ENCODE measurements around the gene TARDBP. TPM values are rescaled to one million over a fixed set of nuclear protein-coding genes. Genes with fewer than 3 reads are reported as not detected.
"Not testable (repeated sequence)": the region's sequence is repeated elsewhere in the genome, so short reads cannot be mapped to it uniquely, and the experiment has no call there.

Gene TARDBP
- total and polyA plus RNA-seq, 2 experiments from 2014 or later, result 204 to 313 TPM

DNA sequence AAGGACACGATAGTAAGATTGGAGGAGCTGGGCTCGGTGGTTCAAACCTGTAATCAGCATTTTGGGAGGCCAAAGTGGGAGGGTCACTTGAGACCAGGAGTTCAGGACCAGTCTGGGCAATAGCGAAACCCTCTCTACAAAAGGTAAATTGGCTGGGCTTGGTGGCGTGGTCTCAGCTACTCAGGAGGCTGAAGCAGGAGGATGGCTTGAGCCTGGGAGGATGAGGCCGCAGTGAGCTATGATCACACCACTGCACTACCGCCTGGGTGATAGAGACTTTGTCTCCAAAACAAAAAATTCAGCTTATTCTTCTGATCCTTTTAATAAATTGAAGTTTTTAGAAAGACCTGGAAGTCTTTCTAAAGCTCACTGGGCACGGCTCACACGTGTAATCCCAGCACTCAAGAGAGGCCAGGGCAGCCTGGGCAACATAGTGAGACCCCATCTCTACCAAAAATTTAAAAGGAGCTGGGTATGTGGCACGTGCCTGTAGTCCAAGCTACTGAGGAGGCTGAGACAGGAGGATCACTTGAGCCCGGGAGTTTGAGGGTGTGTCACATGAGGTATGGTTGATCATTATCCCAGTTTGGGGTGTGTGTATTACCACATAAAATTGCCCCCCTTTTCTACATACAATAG lies 19.3 kb downstream of the TARDBP start (continued):
- TF ChIP-seq ZNF331 (CRISPR knock-in tag; IDR thresholded peaks at IDR 0.05; ENCODE audit: low read depth) (no peak), CREB1 (CRISPR knock-in tag; IDR thresholded peaks at IDR 0.05; ENCODE audit: low read depth) (no peak), STAT1 (IDR thresholded peaks at IDR 0.05; ENCODE audit: unreplicated experiment) (no peak), POLR2AphosphoS5 (IDR thresholded peaks at IDR 0.05; ENCODE audit: low read depth) (no peak), EZH2 (IDR thresholded peaks at IDR 0.05; ENCODE audit: low read depth, unreplicated experiment) (no peak), ZNF462 (CRISPR knock-in tag; IDR thresholded peaks at IDR 0.05) (no peak)

GRCh38 chr1:11037019-11037739 lies 24.7 kb downstream of the TARDBP start:
- not testable (repeated sequence) for H3F3A ChIP-seq (replicated peaks; ENCODE audit: low read depth); H3K4me1 ChIP-seq (ENCODE audit: insufficient read depth); H3K4me3 Mint-ChIP-seq; ATAC-seq; H3K36me3 Mint-ChIP-seq (ENCODE audit: low read depth); H3K27ac Mint-ChIP-seq; H4K20me1 ChIP-seq (replicated peaks; ENCODE audit: insufficient read depth); H3K9me2 ChIP-seq (ENCODE audit: insufficient read depth); H3K79me2 ChIP-seq (replicated peaks; ENCODE audit: insufficient read depth); H3K4me2 ChIP-seq; H3K4me1 Mint-ChIP-seq; H2AFZ ChIP-seq; H3K27me3 Mint-ChIP-seq (ENCODE audit: insufficient read depth, low read depth, poor library complexity); H3K27ac ChIP-seq (ENCODE audit: low read depth); DNase-seq (ENCODE audit: low spot score); H3K27me3 ChIP-seq (ENCODE audit: insufficient read depth); H3K9me3 Mint-ChIP-seq; H3K4me3 ChIP-seq; H3K36me3 ChIP-seq (ENCODE audit: insufficient read depth)
